H1 (cell line): ENCODE results near the gene KLHDC1. TPM values are rescaled to one million over a fixed set of nuclear protein-coding genes. Genes with fewer than 3 reads are reported as not detected.

Experiments
- CTCF ChIA-PET: fragments of 300-600 bp; sonication (Branson Sonifier 250); formaldehyde crosslinking; loops from one replicate; lab custom pipeline; 2021; ENCODE audit not compliant: partially characterized antibody; lab: Charles Lee
- POLR2A ChIA-PET: fragments of 300-600 bp; sonication (Branson Sonifier 250); formaldehyde crosslinking; loops from one replicate; lab custom pipeline; 2021; ENCODE audit warnings: inconsistent platforms; ENCODE audit not compliant: partially characterized antibody; lab: Charles Lee
- DNase-seq, 2 experiments: peaks; one replicate each; pipeline versions ENCODE4 v3.0.0 to v3.0.0-alpha.2; 2010 to 2022; ENCODE audit warnings: low spot score in 2 of 2, low read depth in 1 of 2, mixed read lengths in 1 of 2
- FAIRE-seq: peaks from 2 replicates; lab custom pipeline; 2011; peaks lifted over from hg19 to GRCh38; lab: Jason Lieb, UNC
- H2AFZ ChIP-seq: 2 replicates; pipeline ENCODE4 v1.8.1; 2012; ENCODE audit warnings: low read length, inconsistent platforms
- H2AK5ac ChIP-seq: 2 replicates; pipeline ENCODE4 v1.6.1; 2013; ENCODE audit warnings: low read depth, low read length
- H2BK120ac ChIP-seq: replicated peaks from 2 replicates; pipeline ENCODE3; 2013; ENCODE audit warnings: low read depth, low read length, inconsistent platforms
- H2BK12ac ChIP-seq: 2 replicates; pipeline ENCODE4 v1.6.1; 2013; ENCODE audit warnings: low read depth, low read length
- H2BK15ac ChIP-seq: 2 replicates; pipeline ENCODE4 v1.6.1; 2013; ENCODE audit warnings: low read length
- H2BK20ac ChIP-seq: 2 replicates; pipeline ENCODE4 v1.6.1; 2013; ENCODE audit warnings: low read length
- H2BK5ac ChIP-seq: 2 replicates; pipeline ENCODE4 v1.6.1; 2013; ENCODE audit warnings: low read depth, low read length
- H3K14ac ChIP-seq: 2 replicates; pipeline ENCODE4 v1.6.1; 2013; ENCODE audit warnings: inconsistent platforms; ENCODE audit not compliant: insufficient read length
- H3K18ac ChIP-seq: 2 replicates; pipeline ENCODE4 v1.6.1; 2013; ENCODE audit warnings: low read length; ENCODE audit errors: extremely low read depth
- H3K23ac ChIP-seq: 2 replicates; pipeline ENCODE4 v1.6.1; 2013; ENCODE audit warnings: inconsistent platforms; ENCODE audit not compliant: insufficient read length
- H3K23me2 ChIP-seq: 2 replicates; pipeline ENCODE4 v1.6.1; 2013; ENCODE audit warnings: low read depth, low read length
- H3K27ac ChIP-seq: 2 replicates; pipeline ENCODE4 v1.6.1; 2011; ENCODE audit warnings: low read depth, low read length, inconsistent platforms
- H3K27me3 ChIP-seq, 4 experiments: replicated peaks in 1 of 4; 1 replicate in 1 of 4; 2 replicates in 3 of 4; pipeline versions ENCODE4 v1.6.1 to v1.8.1; 2011 to 2013; ENCODE audit warnings: low read length in 3 of 4, mild to moderate bottlenecking in 3 of 4, inconsistent platforms in 2 of 4, mixed read lengths in 2 of 4, moderate library complexity in 1 of 4; ENCODE audit not compliant: control insufficient read depth in 3 of 4, insufficient read depth in 3 of 4; ENCODE audit errors: extremely low read depth in 1 of 4
- H3K36me3 ChIP-seq, 4 experiments: 2 replicates each; pipeline versions ENCODE4 v1.6.1 to v1.8.1; 2011 to 2013; ENCODE audit warnings: mild to moderate bottlenecking in 4 of 4, low read length in 3 of 4, moderate library complexity in 2 of 4, control low read depth in 1 of 4, inconsistent platforms in 1 of 4; ENCODE audit not compliant: insufficient read depth in 4 of 4, control insufficient read depth in 2 of 4
- H3K4ac ChIP-seq: replicated peaks from 2 replicates; pipeline ENCODE3; 2013; ENCODE audit warnings: low read length, low read depth, mixed read lengths, inconsistent platforms; ENCODE audit not compliant: insufficient read length
- H3K4me1 ChIP-seq, 4 experiments: replicated peaks in 1 of 4; 1 replicate in 1 of 4; 2 replicates in 3 of 4; pipeline versions ENCODE4 v1.6.1 to v1.8.1; 2011 to 2013; ENCODE audit warnings: low read length in 3 of 4, inconsistent platforms in 2 of 4, mixed read lengths in 1 of 4; ENCODE audit not compliant: insufficient read depth in 4 of 4, control insufficient read depth in 3 of 4
- H3K4me2 ChIP-seq, 2 experiments: 2 replicates each; pipeline versions ENCODE4 v1.6.1 to v1.8.1; 2011 to 2013; ENCODE audit warnings: low read depth in 2 of 2, low read length in 2 of 2, control low read depth in 1 of 2, inconsistent platforms in 1 of 2, mild to moderate bottlenecking in 1 of 2; ENCODE audit not compliant: insufficient read depth in 1 of 2
- H3K4me3 ChIP-seq, 4 experiments: fragments of 200-600, 300-600 bp in 1 of 4; sonication (generic), shearing (Covaris generic), sonication (Bioruptor Twin) in 1 of 4; 2 replicates each; pipeline versions ENCODE4 v1.5.1 to v1.8.1; 2011 to 2016; ENCODE audit warnings: low read length in 4 of 4, low read depth in 3 of 4, control low read depth in 2 of 4, inconsistent platforms in 2 of 4, mild to moderate bottlenecking in 2 of 4, mixed read lengths in 1 of 4, moderate library complexity in 1 of 4; ENCODE audit not compliant: insufficient read depth in 2 of 4; ENCODE audit errors: extremely low read depth in 1 of 4
- H3K56ac ChIP-seq: replicated peaks from 2 replicates; pipeline ENCODE3; 2013; ENCODE audit warnings: low read depth, mild to moderate bottlenecking, mixed read lengths, low read length, inconsistent platforms; ENCODE audit not compliant: insufficient read length
- H3K79me1 ChIP-seq: 2 replicates; pipeline ENCODE4 v1.6.1; 2013; ENCODE audit warnings: low read depth, low read length, control low read depth
- H3K79me2 ChIP-seq, 2 experiments: 2 replicates each; pipeline versions ENCODE4 v1.6.1 to v1.8.1; 2012 to 2013; ENCODE audit warnings: low read length in 2 of 2, mild to moderate bottlenecking in 2 of 2, inconsistent platforms in 1 of 2; ENCODE audit not compliant: insufficient read depth in 2 of 2, control insufficient read depth in 1 of 2
- H3K9ac ChIP-seq, 4 experiments: replicated peaks in 1 of 4; 1 replicate in 1 of 4; 2 replicates in 3 of 4; pipeline versions ENCODE4 v1.6.1 to v1.8.1; 2011 to 2013; ENCODE audit warnings: low read depth in 3 of 4, low read length in 3 of 4, control low read depth in 2 of 4, mild to moderate bottlenecking in 2 of 4, moderate library complexity in 2 of 4, inconsistent platforms in 1 of 4; ENCODE audit errors: extremely low read depth in 1 of 4
- H3K9me3 ChIP-seq, 2 experiments: 2 replicates each; pipeline versions ENCODE4 v1.6.1 to v1.8.1; 2012 to 2013; ENCODE audit warnings: mild to moderate bottlenecking in 2 of 2, moderate library complexity in 2 of 2, control low read depth in 1 of 2, inconsistent platforms in 1 of 2, low read depth in 1 of 2, low read length in 1 of 2, mixed read lengths in 1 of 2; ENCODE audit not compliant: insufficient read depth in 2 of 2
- H4K20me1 ChIP-seq, 2 experiments: replicated peaks in 1 of 2; 2 replicates each; pipeline versions ENCODE3 to v1.8.1; 2011 to 2013; ENCODE audit warnings: inconsistent platforms in 2 of 2, low read length in 2 of 2, mild to moderate bottlenecking in 1 of 2; ENCODE audit not compliant: insufficient read depth in 2 of 2, control insufficient read depth in 1 of 2
- H4K5ac ChIP-seq: 2 replicates; pipeline ENCODE4 v1.6.1; 2013; ENCODE audit warnings: low read length, low read depth, mixed read lengths, inconsistent platforms; ENCODE audit not compliant: insufficient read length
- H4K8ac ChIP-seq: 2 replicates; pipeline ENCODE4 v1.8.0; 2013; ENCODE audit warnings: mild to moderate bottlenecking, moderate library complexity, low read length, inconsistent platforms; ENCODE audit not compliant: insufficient read depth; ENCODE audit errors: extremely low read depth
- H4K91ac ChIP-seq: replicated peaks from 2 replicates; pipeline ENCODE3; 2013; ENCODE audit warnings: low read length, mixed read lengths, inconsistent platforms; ENCODE audit not compliant: insufficient read length
- ASH2L ChIP-seq: fragments of 200-600, 300-600 bp; sonication (generic); IDR thresholded peaks from one replicate; pipeline ENCODE4 v1.7.1; 2017; ENCODE audit warnings: low read length
- BACH1 ChIP-seq: IDR thresholded peaks from 2 replicates; pipeline ENCODE4 v1.6.1; 2012; ENCODE audit warnings: low read length, improper control_type of control experiment
- EGR1 ChIP-seq: IDR thresholded peaks from 2 replicates; pipeline ENCODE4 v1.6.1; 2011; ENCODE audit warnings: low read depth, low read length, borderline replicate concordance
- EP300 ChIP-seq, 2 experiments: IDR thresholded peaks; 1 replicate in 1 of 2; 2 replicates in 1 of 2; pipeline ENCODE4 v1.6.1; 2011 to 2012; ENCODE audit warnings: low read depth in 2 of 2, low read length in 2 of 2, mild to moderate bottlenecking in 2 of 2, borderline replicate concordance in 1 of 2, inconsistent platforms in 1 of 2, moderate library complexity in 1 of 2
- FOSL1 ChIP-seq: IDR thresholded peaks from 2 replicates; pipeline ENCODE4 v1.6.1; 2011; ENCODE audit warnings: mild to moderate bottlenecking, low read depth, low read length, moderate library complexity; ENCODE audit not compliant: insufficient read depth
- GTF2F1 ChIP-seq: IDR thresholded peaks from 2 replicates; pipeline ENCODE4 v1.6.1; 2012; ENCODE audit warnings: low read depth, low read length, improper control_type of control experiment, borderline replicate concordance
- RAD21 ChIP-seq, 2 experiments: IDR thresholded peaks in 1 of 2; conservative IDR thresholded peaks in 1 of 2; 2 replicates each; pipeline ENCODE4 v1.6.1; 2011; ENCODE audit warnings: low read depth in 2 of 2, low read length in 2 of 2, improper control_type of control experiment in 1 of 2, inconsistent platforms in 1 of 2, mild to moderate bottlenecking in 1 of 2, moderate library complexity in 1 of 2
- SIX5 ChIP-seq: IDR thresholded peaks from 2 replicates; pipeline ENCODE4 v1.6.1; 2011; ENCODE audit warnings: mild to moderate bottlenecking, low read depth, low read length
- SUZ12 ChIP-seq: fragments of 200-600 bp; sonication (generic); IDR thresholded peaks from 2 replicates; pipeline ENCODE4 v1.6.1; 2012; ENCODE audit warnings: mild to moderate bottlenecking, inconsistent platforms, low read length, moderate library complexity, mixed read lengths
- TBP ChIP-seq: IDR thresholded peaks from 2 replicates; pipeline ENCODE4 v1.6.1; 2011; ENCODE audit warnings: low read depth, low read length, improper control_type of control experiment
- WGBS, 2 experiments: shearing (Covaris generic) in 1 of 2; methylation state at CpG; one replicate each; pipeline versions ENCODE4 v1.1.6 to v1.1.7; 2013 to 2015; ENCODE audit warnings: low lambda C conversion rate in 2 of 2, mixed read lengths in 2 of 2, inconsistent platforms in 1 of 2, low coverage in 1 of 2, missing lambda C conversion rate in 1 of 2; ENCODE audit not compliant: insufficient replicate concordance in 2 of 2, insufficient coverage in 1 of 2, insufficient read length in 1 of 2; ENCODE audit errors: extremely low coverage in 1 of 2, missing lambda C conversion rate in 1 of 2; 5-methylcytosine and 5-hydroxymethylcytosine counted together
- polyA plus RNA-seq, 7 experiments: library from polyadenylated mRNA; depleted of rRNA in 3 of 7; stranded (reverse) in 5 of 7; unstranded in 2 of 7; fragments of >200 nt in 5 of 7; fragments of 200-250 nt in 2 of 7; gene quantifications; 1 replicate in 5 of 7; 2 replicates in 1 of 7; 4 replicates in 1 of 7; pipeline versions ENCODE4 v1.2.1 to v1.2.3, GENCODE V29; 2011 to 2013; ENCODE audit warnings: missing spikeins in 2 of 7, mixed read lengths in 2 of 7
- total RNA-seq: library from RNA; stranded (reverse); fragmentation: NEBNext Ultra II Directional; extraction: Animal tissue kit (Norgen Biotek cat#: 25700); gene quantifications from 2 replicates; pipeline ENCODE4 v1.2.1, GENCODE V29; 2021
- TF ChIP-seq, protein P1 (sequence below), 3 experiments: IDR thresholded peaks; 1 replicate in 2 of 3; 2 replicates in 1 of 3; pipeline versions ENCODE4 v1.5.1 to v1.6.1; 2011; ENCODE audit warnings: low read length in 3 of 3, mild to moderate bottlenecking in 3 of 3, inconsistent platforms in 2 of 3, low read depth in 1 of 3, moderate library complexity in 1 of 3; ENCODE audit not compliant: insufficient read depth in 1 of 3; ENCODE audit errors: control extremely low read depth in 1 of 3
- TF ChIP-seq, protein P2 (sequence below): IDR thresholded peaks from 2 replicates; pipeline ENCODE4 v1.6.1; 2012; ENCODE audit warnings: inconsistent platforms

Gene KLHDC1
- total and polyA plus RNA-seq, 2 of the 8 experiments (the other 6 are each of a cell fraction or from before 2014, with no cell fraction given): 0.08 TPM; not detected in 1

DNA sequence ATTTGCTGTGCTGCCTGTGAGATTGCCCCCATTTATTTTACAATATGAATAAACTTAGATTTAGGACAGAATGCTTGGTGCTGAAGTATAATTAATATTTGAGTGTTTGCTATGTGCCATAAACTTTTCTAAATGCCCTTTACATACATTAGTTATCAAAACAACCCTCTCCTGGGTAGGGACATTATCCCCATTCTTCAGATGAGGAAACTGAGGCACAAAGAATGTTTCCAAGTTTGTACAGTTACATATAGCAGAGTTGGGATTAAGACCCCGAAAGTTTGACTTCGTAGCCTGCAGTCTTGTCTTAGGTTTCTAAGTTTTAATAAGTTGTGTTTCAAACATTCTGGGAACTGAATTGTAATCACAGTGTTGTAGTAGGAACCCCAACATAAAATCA is 93.4 kb downstream of the KLHDC1 start:
- H2BK5ac ChIP-seq: no peak overlapping the region
- no peaks in the 10 kb centered on the region for H3K23me2 ChIP-seq
- no peak overlapping the region for H3K14ac ChIP-seq
- no peak overlapping the region for H3K23ac ChIP-seq
- no peak overlapping the region for H4K8ac ChIP-seq
- DNase-seq (no peak), FAIRE-seq (no peak)
- H2AK5ac ChIP-seq: no peak overlapping the region
- no peak overlapping the region for H2BK120ac ChIP-seq
- H2BK12ac ChIP-seq: no peak overlapping the region
- WGBS, 2 experiments: 85% methylated on average over 2 of the region's 2 CpGs; no CpG with 5 or more reads in 1 of the 2 experiments
- no peak overlapping the region for H3K18ac ChIP-seq
- ChIA-PET CTCF (no interaction called here), POLR2A (no interaction called here)
- H3K27me3 ChIP-seq: no peaks in the 10 kb centered on the region
- H2BK20ac ChIP-seq: no peak overlapping the region
- no peak overlapping the region for H3K9ac ChIP-seq
- H4K5ac ChIP-seq: no peak overlapping the region
- no peak overlapping the region for H2AFZ ChIP-seq
- no peak overlapping the region for H3K4me3 ChIP-seq
- H3K56ac ChIP-seq: no peak overlapping the region
- no peaks in the 10 kb centered on the region for H4K20me1 ChIP-seq
- no peaks in the 10 kb centered on the region; the same call in 1 of the 2 replicates for H3K79me1 ChIP-seq
- no peak overlapping the region for H3K4ac ChIP-seq
- no peak overlapping the region for H4K91ac ChIP-seq
- peaks cover 5 to 81% (median 58%) of the 10 kb centered on the region in 4 experiments for H3K36me3 ChIP-seq
- H3K4me1 ChIP-seq: no peaks in the 10 kb centered on the region
- no peak overlapping the region for H3K27ac ChIP-seq
- no peaks in the 10 kb centered on the region for H3K79me2 ChIP-seq
- H3K9me3 ChIP-seq: no peaks in the 10 kb centered on the region
- H3K4me2 ChIP-seq: no peak overlapping the region
- H2BK15ac ChIP-seq: no peak overlapping the region
- no peak for TF ChIP-seq SUZ12
- no peak for TF ChIP-seq ASH2L
- TF ChIP-seq EGR1: no peak
- no peak for TF ChIP-seq TBP
- TF ChIP-seq, protein P1, sequence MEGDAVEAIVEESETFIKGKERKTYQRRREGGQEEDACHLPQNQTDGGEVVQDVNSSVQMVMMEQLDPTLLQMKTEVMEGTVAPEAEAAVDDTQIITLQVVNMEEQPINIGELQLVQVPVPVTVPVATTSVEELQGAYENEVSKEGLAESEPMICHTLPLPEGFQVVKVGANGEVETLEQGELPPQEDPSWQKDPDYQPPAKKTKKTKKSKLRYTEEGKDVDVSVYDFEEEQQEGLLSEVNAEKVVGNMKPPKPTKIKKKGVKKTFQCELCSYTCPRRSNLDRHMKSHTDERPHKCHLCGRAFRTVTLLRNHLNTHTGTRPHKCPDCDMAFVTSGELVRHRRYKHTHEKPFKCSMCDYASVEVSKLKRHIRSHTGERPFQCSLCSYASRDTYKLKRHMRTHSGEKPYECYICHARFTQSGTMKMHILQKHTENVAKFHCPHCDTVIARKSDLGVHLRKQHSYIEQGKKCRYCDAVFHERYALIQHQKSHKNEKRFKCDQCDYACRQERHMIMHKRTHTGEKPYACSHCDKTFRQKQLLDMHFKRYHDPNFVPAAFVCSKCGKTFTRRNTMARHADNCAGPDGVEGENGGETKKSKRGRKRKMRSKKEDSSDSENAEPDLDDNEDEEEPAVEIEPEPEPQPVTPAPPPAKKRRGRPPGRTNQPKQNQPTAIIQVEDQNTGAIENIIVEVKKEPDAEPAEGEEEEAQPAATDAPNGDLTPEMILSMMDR (IDR thresholded peaks at IDR 0.05; ENCODE audit: control extremely low read depth in 1 of 3, insufficient read depth in 1 of 3, low read depth in 1 of 3, low read length in 3 of 3): no peak
- TF ChIP-seq, protein P2, sequence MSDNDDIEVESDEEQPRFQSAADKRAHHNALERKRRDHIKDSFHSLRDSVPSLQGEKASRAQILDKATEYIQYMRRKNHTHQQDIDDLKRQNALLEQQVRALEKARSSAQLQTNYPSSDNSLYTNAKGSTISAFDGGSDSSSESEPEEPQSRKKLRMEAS: no peak
- TF ChIP-seq FOSL1: no peak
- TF ChIP-seq GTF2F1: no peak
- TF ChIP-seq RAD21 (IDR thresholded peaks at IDR 0.05 in 1 of 2, conservative IDR thresholded peaks at IDR 0.05 in 1 of 2; ENCODE audit: low read depth in 2 of 2, low read length in 2 of 2): no peak
- TF ChIP-seq BACH1: no peak
- no peak for TF ChIP-seq EP300 (IDR thresholded peaks at IDR 0.05; ENCODE audit: borderline replicate concordance in 1 of 2, low read depth in 2 of 2, low read length in 2 of 2)
- TF ChIP-seq SIX5: no peak
